ENCODE results near the gene SLC16A2. TPM values are rescaled to one million over a fixed set of nuclear protein-coding genes. Genes with fewer than 3 reads are reported as not detected.
"Not testable (repeated sequence)": the region's sequence is repeated elsewhere in the genome, so short reads cannot be mapped to it uniquely, and the experiment has no call there.

SLC16A2 gene
- total RNA-seq, 2 experiments from 2014 or later = 0.06 to 0.11 TPM

DNA sequence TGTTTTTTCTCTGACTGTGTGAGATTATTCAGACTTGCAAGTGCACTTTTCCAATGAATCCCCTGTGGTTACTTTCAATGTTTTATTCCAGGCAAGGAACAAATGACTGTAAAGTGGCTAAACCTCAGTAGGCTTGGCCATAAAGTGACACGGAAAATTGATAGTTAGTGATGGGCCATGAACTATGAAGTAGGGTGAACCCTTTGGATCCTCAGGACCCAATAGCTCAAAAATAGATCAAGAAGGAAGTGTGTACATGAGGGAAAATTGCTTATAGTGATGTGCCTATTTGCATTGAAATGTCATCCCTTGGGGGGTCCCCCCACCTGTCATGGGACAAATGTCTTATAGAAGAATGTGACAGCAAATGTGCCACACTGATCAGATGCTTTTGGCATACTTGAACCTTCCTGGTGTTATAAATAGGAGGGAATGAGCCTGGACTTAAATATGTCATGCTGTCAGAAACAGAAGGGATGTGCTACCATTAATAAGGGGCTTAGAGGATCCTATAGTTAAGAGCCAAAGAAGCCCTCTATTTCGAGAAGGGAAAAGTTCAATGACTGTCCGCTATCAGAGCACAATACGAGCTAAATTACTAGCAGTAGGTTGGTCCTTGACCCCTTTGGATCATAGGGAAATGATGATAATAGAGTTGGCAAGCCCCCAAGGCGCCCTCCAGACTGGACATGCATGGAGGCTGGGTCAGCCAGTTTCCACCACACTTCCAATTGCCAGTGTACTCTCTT, 30.3 kb downstream of the SLC16A2 start:
- Mint-ChIP-seq H3K4me1 (no peaks in the 10 kb centered on the region), H3K36me3 (no peaks in the 10 kb centered on the region), H3K27ac (no peak overlapping the region)

DNA sequence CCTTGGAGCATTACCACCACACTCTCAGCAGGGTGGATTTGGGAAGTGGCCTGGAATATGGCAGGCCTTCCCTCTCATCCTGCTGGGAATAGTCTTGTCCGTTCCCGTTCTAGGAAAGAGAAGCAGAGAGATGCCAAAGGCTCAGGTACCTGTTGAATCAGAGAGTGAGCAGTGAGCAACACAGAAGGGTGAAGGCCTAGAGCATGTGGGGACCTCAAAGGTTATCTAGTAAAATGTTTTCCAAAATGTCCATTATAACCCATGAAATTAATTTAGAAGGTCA, 30.8 kb downstream of the SLC16A2 start:
- ATAC-seq (ENCODE audit: low read depth) = no peak
- POLR2A ChIA-PET = no interaction called here
- H3K36me3 Mint-ChIP-seq = no peaks in the 10 kb centered on the region
- H3K27ac Mint-ChIP-seq = no peak overlapping the region
- DNase-seq = no peak
- H3K9me3 Mint-ChIP-seq = no peaks in the 10 kb centered on the region
- H3K27me3 Mint-ChIP-seq = no peaks in the 10 kb centered on the region
- no peaks in the 10 kb centered on the region for H3K4me1 Mint-ChIP-seq
- H3K4me3 Mint-ChIP-seq = no peak overlapping the region

More for the DNA sequence above, 30.3 kb downstream of the SLC16A2 start:
- Mint-ChIP-seq H3K27me3 (no peaks in the 10 kb centered on the region), H3K4me3 (no peak overlapping the region), H3K9me3 (no peaks in the 10 kb centered on the region)
- POLR2A ChIA-PET = no interaction called here
- ATAC-seq (ENCODE audit: low read depth) (no peak), DNase-seq (no peak)

DNA sequence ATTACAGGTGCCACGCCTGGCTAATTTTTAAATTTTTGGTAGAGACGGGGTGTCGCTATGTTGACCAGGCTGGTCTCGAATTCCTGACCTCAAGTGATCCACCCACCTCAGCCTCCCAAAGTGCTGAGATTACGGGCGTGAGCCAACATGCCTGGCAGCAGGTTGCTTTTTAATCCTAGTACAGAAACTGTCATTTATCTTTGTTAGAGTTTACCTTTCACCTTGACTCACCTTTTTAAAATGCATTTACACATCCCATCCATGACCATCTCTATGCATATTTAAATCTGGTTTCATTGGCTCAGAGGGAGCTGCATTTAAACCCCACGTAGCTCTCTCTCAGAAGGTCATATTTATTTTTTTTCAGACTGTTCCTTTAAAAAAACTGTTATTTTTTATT, 31.9 kb downstream of the SLC16A2 start:
- POLR2A ChIA-PET = no interaction called here
- no peak for ATAC-seq (ENCODE audit: low read depth)
- H3K4me3 Mint-ChIP-seq = no peak overlapping the region
- H3K9me3 Mint-ChIP-seq = no peaks in the 10 kb centered on the region
- H3K4me1 Mint-ChIP-seq = no peaks in the 10 kb centered on the region
- DNase-seq = no peak
- H3K27ac Mint-ChIP-seq = no peak overlapping the region
- no peaks in the 10 kb centered on the region for H3K27me3 Mint-ChIP-seq
- H3K36me3 Mint-ChIP-seq = no peaks in the 10 kb centered on the region

- DNase-seq; H3K27me3 Mint-ChIP-seq; H3K36me3 Mint-ChIP-seq; H3K4me3 Mint-ChIP-seq; H3K4me1 Mint-ChIP-seq; H3K9me3 Mint-ChIP-seq; POLR2A ChIA-PET; ATAC-seq (ENCODE audit: low read depth); H3K27ac Mint-ChIP-seq: not testable (repeated sequence)
These were observed 32.9 kb downstream of the SLC16A2 start for GRCh38 chrX:74454233-74454632.

GRCh38 chrX:74458736-74459135, 37.4 kb downstream of the SLC16A2 start:
- H3K27me3 Mint-ChIP-seq = no peaks in the 10 kb centered on the region
- POLR2A ChIA-PET = no interaction called here
- no peak overlapping the region for H3K4me3 Mint-ChIP-seq
- ATAC-seq (ENCODE audit: low read depth) = no peak
- no peak for DNase-seq
- no peaks in the 10 kb centered on the region for H3K36me3 Mint-ChIP-seq
- H3K4me1 Mint-ChIP-seq = no peaks in the 10 kb centered on the region
- H3K9me3 Mint-ChIP-seq = no peaks in the 10 kb centered on the region
- no peak overlapping the region for H3K27ac Mint-ChIP-seq

DNA sequence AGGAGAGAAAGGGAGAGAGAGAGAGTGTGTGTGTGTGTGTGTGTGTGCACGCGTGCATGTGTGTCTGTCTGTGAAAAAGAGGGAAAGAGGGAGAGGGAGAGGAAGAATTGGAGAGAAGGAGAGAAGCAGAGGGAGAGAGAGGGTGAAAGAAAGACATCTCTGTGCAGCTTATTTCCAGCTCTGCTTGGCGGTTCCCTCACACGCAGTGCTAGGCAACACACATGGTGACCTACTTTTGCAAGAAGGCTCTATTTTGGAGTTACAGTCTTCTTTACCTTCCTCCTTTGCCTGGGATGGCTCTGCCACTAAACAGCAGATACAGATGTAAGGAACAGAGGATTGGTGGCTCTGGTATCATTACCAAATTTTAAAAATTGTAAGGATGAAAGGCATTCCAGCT, 40.1 kb downstream of the SLC16A2 start:
- Mint-ChIP-seq H3K9me3 (no peaks in the 10 kb centered on the region), H3K4me3 (no peak overlapping the region), H3K27me3 (no peaks in the 10 kb centered on the region), H3K36me3 (no peaks in the 10 kb centered on the region), H3K27ac (no peak overlapping the region), H3K4me1 (no peaks in the 10 kb centered on the region)
- ATAC-seq (ENCODE audit: low read depth) = no peak
- DNase-seq = no peak
- POLR2A ChIA-PET = no interaction called here

DNA sequence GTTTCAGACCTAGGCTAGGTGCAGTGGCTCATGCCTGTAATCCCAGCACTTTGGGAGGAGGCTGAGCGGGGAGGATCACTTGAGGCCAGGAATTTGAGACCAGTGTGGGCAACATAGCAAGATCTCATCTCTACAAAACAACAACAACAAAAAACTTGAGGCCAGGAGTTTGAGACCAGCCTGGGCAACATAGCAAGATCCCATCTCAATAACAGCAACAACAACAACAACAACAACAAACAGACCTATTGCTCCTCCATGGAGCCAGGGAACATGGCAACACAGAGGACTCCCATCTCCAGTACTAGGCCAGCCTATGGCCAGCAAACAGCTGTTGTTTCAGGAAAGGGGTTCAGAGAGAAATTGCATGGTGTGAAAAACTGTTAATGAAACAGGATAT, 43.4 kb downstream of the SLC16A2 start:
- ATAC-seq (ENCODE audit: low read depth) (no peak), DNase-seq (no peak)
- no peak overlapping the region for H3K4me3 Mint-ChIP-seq
- no peaks in the 10 kb centered on the region for H3K4me1 Mint-ChIP-seq
- H3K27ac Mint-ChIP-seq = no peak overlapping the region
- no peaks in the 10 kb centered on the region for H3K27me3 Mint-ChIP-seq
- no peaks in the 10 kb centered on the region for H3K36me3 Mint-ChIP-seq
- POLR2A ChIA-PET = no interaction called here
- H3K9me3 Mint-ChIP-seq = no peaks in the 10 kb centered on the region

DNA sequence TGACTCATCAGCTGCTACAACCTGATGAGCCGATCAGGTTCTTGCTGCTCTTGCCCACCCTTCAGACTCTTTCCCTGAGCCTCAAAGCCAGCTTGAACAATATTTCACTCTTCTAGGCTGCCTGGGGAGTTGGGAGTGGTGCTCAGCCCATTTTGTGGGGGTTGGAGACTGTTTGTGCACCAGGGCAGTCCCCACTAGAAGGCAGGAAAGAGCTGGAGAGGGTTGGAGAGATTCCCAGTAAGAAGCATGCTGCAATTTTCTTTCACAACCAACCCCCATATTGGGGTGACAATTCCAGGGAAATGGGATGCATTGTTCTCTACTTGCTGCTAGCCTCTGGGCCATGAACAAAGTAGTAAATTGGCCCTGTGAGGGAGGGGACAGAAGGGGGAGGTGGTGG, 44.1 kb downstream of the SLC16A2 start:
- no peak overlapping the region for H3K27ac Mint-ChIP-seq
- no peaks in the 10 kb centered on the region for H3K36me3 Mint-ChIP-seq
- no peaks in the 10 kb centered on the region for H3K4me1 Mint-ChIP-seq
- no peaks in the 10 kb centered on the region for H3K9me3 Mint-ChIP-seq
- DNase-seq = no peak
- no peaks in the 10 kb centered on the region for H3K27me3 Mint-ChIP-seq
- no peak for ATAC-seq (ENCODE audit: low read depth)
- no peak overlapping the region for H3K4me3 Mint-ChIP-seq
- POLR2A ChIA-PET = no interaction called here

GRCh38 chrX:74467656-74468055, 46.4 kb downstream of the SLC16A2 start:
- Mint-ChIP-seq H3K4me3 (no peak overlapping the region), H3K27me3 (no peaks in the 10 kb centered on the region)

DNA sequence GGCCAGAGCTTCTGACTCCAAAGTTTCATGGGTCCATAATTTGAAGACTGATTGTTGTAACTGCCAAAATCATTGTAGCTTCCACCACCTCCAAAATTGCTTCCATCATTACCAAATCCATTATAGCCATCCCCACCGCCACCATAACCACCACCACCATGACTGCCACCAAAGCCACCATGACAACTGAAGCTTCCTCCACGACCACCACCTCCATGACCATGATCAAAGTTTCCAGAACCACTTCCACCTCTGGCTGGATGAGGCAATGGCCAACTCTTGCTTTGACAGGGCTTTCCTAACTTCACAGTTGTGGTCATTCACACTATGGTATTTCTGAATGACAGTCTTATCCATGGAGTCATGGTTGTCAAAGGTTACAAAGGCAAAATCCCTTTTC, 51.8 kb downstream of the SLC16A2 start:
- H3K9me3 Mint-ChIP-seq; H3K27ac Mint-ChIP-seq; POLR2A ChIA-PET; H3K36me3 Mint-ChIP-seq; H3K4me1 Mint-ChIP-seq; H3K27me3 Mint-ChIP-seq; DNase-seq; H3K4me3 Mint-ChIP-seq; ATAC-seq (ENCODE audit: low read depth): not testable (repeated sequence)

More at GRCh38 chrX:74467656-74468055, 46.4 kb downstream of the SLC16A2 start:
- POLR2A ChIA-PET = no interaction called here
- H3K4me1 Mint-ChIP-seq = no peaks in the 10 kb centered on the region
- DNase-seq (no peak), ATAC-seq (ENCODE audit: low read depth) (no peak)
- no peak overlapping the region for H3K27ac Mint-ChIP-seq
- H3K9me3 Mint-ChIP-seq = no peaks in the 10 kb centered on the region
- H3K36me3 Mint-ChIP-seq = no peaks in the 10 kb centered on the region

- no peaks in the 10 kb centered on the region for H3K4me1 Mint-ChIP-seq
- H3K27me3 Mint-ChIP-seq = no peaks in the 10 kb centered on the region
- H3K4me3 Mint-ChIP-seq = no peak overlapping the region
- DNase-seq (no peak), ATAC-seq (ENCODE audit: low read depth) (no peak)
- no peak overlapping the region for H3K27ac Mint-ChIP-seq
- POLR2A ChIA-PET = no interaction called here
- H3K36me3 Mint-ChIP-seq = no peaks in the 10 kb centered on the region
- no peaks in the 10 kb centered on the region for H3K9me3 Mint-ChIP-seq
These were observed 69.0 kb downstream of the SLC16A2 start for GRCh38 chrX:74490247-74490646.

GRCh38 chrX:74492720-74493201, 71.5 kb downstream of the SLC16A2 start:
- no peaks in the 10 kb centered on the region for H3K9me3 Mint-ChIP-seq
- no peak overlapping the region for H3K4me3 Mint-ChIP-seq
- DNase-seq = no peak
- H3K4me1 Mint-ChIP-seq = no peaks in the 10 kb centered on the region
- H3K27me3 Mint-ChIP-seq = no peaks in the 10 kb centered on the region
- H3K36me3 Mint-ChIP-seq = no peaks in the 10 kb centered on the region
- POLR2A ChIA-PET = no interaction called here
- ATAC-seq (ENCODE audit: low read depth) = no peak
- no peak overlapping the region for H3K27ac Mint-ChIP-seq

- H3K27ac Mint-ChIP-seq = no peak overlapping the region
- DNase-seq (no peak), ATAC-seq (ENCODE audit: low read depth) (no peak)
- no peaks in the 10 kb centered on the region for H3K9me3 Mint-ChIP-seq
- no peaks in the 10 kb centered on the region for H3K27me3 Mint-ChIP-seq
- H3K4me1 Mint-ChIP-seq = no peaks in the 10 kb centered on the region
- H3K4me3 Mint-ChIP-seq = no peak overlapping the region
- POLR2A ChIA-PET = no interaction called here
- no peaks in the 10 kb centered on the region for H3K36me3 Mint-ChIP-seq
These were observed 72.5 kb downstream of the SLC16A2 start for GRCh38 chrX:74493806-74494205.

GRCh38 chrX:74498924-74499323, 77.6 kb downstream of the SLC16A2 start:
- ATAC-seq (ENCODE audit: low read depth) = no peak
- no peak overlapping the region for H3K4me3 Mint-ChIP-seq
- no peaks in the 10 kb centered on the region for H3K4me1 Mint-ChIP-seq
- H3K36me3 Mint-ChIP-seq = no peaks in the 10 kb centered on the region
- POLR2A ChIA-PET = no interaction called here
- H3K9me3 Mint-ChIP-seq = no peaks in the 10 kb centered on the region
- no peak overlapping the region for H3K27ac Mint-ChIP-seq
- H3K27me3 Mint-ChIP-seq = peaks cover 2% of the 10 kb centered on the region
- DNase-seq = no peak

GRCh38 chrX:74500067-74500466, 78.8 kb downstream of the SLC16A2 start:
- H3K4me3 Mint-ChIP-seq = no peak overlapping the region
- no peaks in the 10 kb centered on the region for H3K4me1 Mint-ChIP-seq
- DNase-seq = no peak
- no peaks in the 10 kb centered on the region for H3K36me3 Mint-ChIP-seq
- H3K9me3 Mint-ChIP-seq = no peaks in the 10 kb centered on the region
- H3K27ac Mint-ChIP-seq = no peak overlapping the region
- H3K27me3 Mint-ChIP-seq = peaks cover 2% of the 10 kb centered on the region
- POLR2A ChIA-PET = no interaction called here
- ATAC-seq (ENCODE audit: low read depth) = no peak
